Osteocyte (in vitro differentiated cells): ENCODE results near the gene ANKH. TPM values are rescaled to one million over a fixed set of nuclear protein-coding genes. Genes with fewer than 3 reads are reported as not detected.

ENCODE experiments used
- DNase-seq: peaks from one replicate; pipeline ENCODE4 v3.0.0; 2021; ENCODE audit warnings: mixed read lengths; ENCODE audit not compliant: unreplicated experiment; ENCODE audit errors: extremely low spot score
- H3K27ac Mint-ChIP-seq: one replicate; pipeline ENCODE4 v1.8.0; 2021; ENCODE audit warnings: mild to moderate bottlenecking, mixed read lengths; ENCODE audit not compliant: unreplicated experiment
- H3K27me3 Mint-ChIP-seq: one replicate; pipeline ENCODE4 v1.8.0; 2021; ENCODE audit warnings: mixed read lengths; ENCODE audit not compliant: unreplicated experiment
- H3K36me3 Mint-ChIP-seq: one replicate; pipeline ENCODE4 v1.8.0; 2021; ENCODE audit warnings: mixed read lengths; ENCODE audit not compliant: unreplicated experiment
- H3K4me1 Mint-ChIP-seq: one replicate; pipeline ENCODE4 v1.8.0; 2021; ENCODE audit warnings: mixed read lengths; ENCODE audit not compliant: unreplicated experiment
- H3K4me3 Mint-ChIP-seq: one replicate; pipeline ENCODE4 v1.8.0; 2021; ENCODE audit warnings: mild to moderate bottlenecking, moderate library complexity, mixed read lengths; ENCODE audit not compliant: unreplicated experiment
- H3K9me3 Mint-ChIP-seq: one replicate; pipeline ENCODE4 v1.8.0; 2021; ENCODE audit warnings: mixed read lengths; ENCODE audit not compliant: unreplicated experiment
- CTCF ChIP-seq: fragments of 200-600 bp; sonication (generic); IDR thresholded peaks from 2 replicates; pipeline ENCODE4 v1.5.0; 2021; ENCODE audit warnings: antibody characterized with exemption, mild to moderate bottlenecking, moderate library complexity
- total RNA-seq: library from RNA; stranded (reverse); gene quantifications from 2 replicates; pipeline ENCODE4 v1.2.1, GENCODE V29; 2021

Gene ANKH
- total RNA-seq, 1 donor from 2014 or later, result 50.8 TPM

DNA sequence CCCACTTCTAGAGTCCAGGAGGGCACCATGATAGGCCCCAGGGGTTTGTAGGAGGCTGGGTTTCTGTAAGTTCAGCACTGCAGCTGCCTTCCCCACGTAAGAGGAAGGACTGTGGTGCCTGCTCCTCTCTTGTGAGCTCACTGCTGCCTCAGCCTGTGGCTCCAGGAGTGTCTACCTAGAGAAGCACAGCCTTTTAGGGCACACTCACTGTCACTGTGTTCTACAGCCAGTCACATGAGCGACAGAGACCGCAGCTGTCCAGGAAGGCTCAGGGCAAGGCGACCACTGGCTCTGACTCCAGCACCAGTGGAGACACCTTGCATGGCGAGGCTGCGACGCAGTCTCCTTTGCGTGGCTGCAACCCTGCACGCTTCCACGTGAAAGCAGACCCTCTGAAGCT is 134.3 kb downstream of the ANKH start:
- peaks cover 19% of the 10 kb centered on the region for H3K36me3 Mint-ChIP-seq
- TF ChIP-seq CTCF, result no peak
- H3K27ac Mint-ChIP-seq, result no peak overlapping the region
- no peaks in the 10 kb centered on the region for H3K9me3 Mint-ChIP-seq
- peaks cover 15% of the 10 kb centered on the region for H3K4me1 Mint-ChIP-seq
- no peak for DNase-seq
- no peak overlapping the region for H3K4me3 Mint-ChIP-seq
- no peaks in the 10 kb centered on the region for H3K27me3 Mint-ChIP-seq

GRCh38 chr5:14735944-14736343 is 135.6 kb downstream of the ANKH start:
- no peak for TF ChIP-seq CTCF
- no peaks in the 10 kb centered on the region for H3K9me3 Mint-ChIP-seq
- H3K27me3 Mint-ChIP-seq, result no peaks in the 10 kb centered on the region
- H3K36me3 Mint-ChIP-seq, result peaks cover 14% of the 10 kb centered on the region
- DNase-seq, result no peak
- no peak overlapping the region for H3K4me3 Mint-ChIP-seq
- H3K4me1 Mint-ChIP-seq, result peaks cover 15% of the 10 kb centered on the region
- no peak overlapping the region for H3K27ac Mint-ChIP-seq

DNA sequence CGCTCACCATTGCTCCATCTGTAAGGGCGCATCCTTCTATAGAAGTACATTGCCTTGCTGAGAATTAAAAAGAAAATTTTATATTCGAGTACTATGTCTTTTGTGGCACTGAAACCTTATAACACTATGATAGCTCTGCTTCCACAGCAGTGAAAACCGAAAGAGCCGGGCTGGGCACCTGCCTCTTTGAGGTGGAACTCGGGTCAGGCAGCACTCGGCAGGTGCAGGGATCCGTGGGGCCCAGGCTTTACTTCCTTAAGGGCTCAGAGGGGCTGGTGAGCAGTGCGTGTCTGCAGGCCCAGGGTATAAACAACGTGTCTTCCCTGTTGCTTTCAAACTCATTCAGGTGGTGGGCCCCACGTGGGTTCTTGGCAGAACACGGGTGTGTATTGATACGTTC is 137.2 kb downstream of the ANKH start:
- H3K36me3 Mint-ChIP-seq, result peaks cover 17% of the 10 kb centered on the region
- no peaks in the 10 kb centered on the region for H3K27me3 Mint-ChIP-seq
- H3K4me3 Mint-ChIP-seq, result no peak overlapping the region
- peaks cover 8% of the 10 kb centered on the region for H3K4me1 Mint-ChIP-seq
- H3K27ac Mint-ChIP-seq, result no peak overlapping the region
- TF ChIP-seq CTCF, result no peak
- H3K9me3 Mint-ChIP-seq, result no peaks in the 10 kb centered on the region
- no peak for DNase-seq

DNA sequence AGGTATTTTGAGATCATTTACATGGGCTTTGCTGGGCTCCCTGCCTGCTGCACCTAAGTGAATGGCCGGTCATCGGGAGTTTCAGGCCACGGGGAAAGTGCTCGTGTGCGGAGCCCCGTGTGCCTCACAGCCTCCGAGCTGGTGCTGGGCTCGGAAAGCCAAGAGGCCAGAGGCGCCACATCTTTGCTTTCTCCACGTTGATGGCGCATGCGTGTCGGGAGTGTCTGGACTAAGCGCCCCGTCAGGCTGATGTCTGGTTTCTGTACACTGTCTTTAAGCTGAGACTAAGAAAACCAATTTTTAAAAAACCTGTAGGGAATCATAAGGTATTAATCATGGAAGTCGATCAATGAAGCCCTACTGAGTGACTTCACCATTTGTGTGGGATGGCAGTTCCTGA is 137.9 kb downstream of the ANKH start:
- no peaks in the 10 kb centered on the region for H3K27me3 Mint-ChIP-seq
- DNase-seq, result no peak
- H3K36me3 Mint-ChIP-seq, result peaks cover 17% of the 10 kb centered on the region
- no peak for TF ChIP-seq CTCF
- no peaks in the 10 kb centered on the region for H3K9me3 Mint-ChIP-seq
- H3K4me1 Mint-ChIP-seq, result peaks cover 2% of the 10 kb centered on the region
- H3K27ac Mint-ChIP-seq, result no peak overlapping the region
- H3K4me3 Mint-ChIP-seq, result no peak overlapping the region

DNA sequence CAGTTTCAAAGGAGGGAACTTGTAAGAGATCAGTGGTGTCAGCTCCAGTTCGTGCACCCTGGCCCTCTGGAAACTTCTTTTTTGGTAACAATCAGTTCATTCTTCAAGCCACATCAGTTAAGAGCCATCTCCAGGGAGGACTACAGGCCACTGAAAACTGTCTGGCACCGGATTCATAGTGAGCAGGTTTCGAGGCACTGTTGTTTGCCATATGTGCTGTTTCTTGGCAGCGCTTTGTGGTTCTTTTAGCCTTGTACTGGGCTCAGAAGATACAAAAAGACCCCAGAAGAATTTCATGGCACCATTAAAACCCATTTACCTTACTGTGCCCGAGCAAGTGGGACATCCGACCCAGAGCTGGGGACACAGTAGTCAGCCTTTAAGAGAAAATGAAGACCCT is 138.6 kb downstream of the ANKH start:
- DNase-seq, result no peak
- no peak for TF ChIP-seq CTCF
- Mint-ChIP-seq H3K27me3 (no peaks in the 10 kb centered on the region), H3K4me3 (no peak overlapping the region), H3K27ac (no peak overlapping the region), H3K36me3 (peaks cover 15% of the 10 kb centered on the region), H3K4me1 (no peaks in the 10 kb centered on the region), H3K9me3 (no peaks in the 10 kb centered on the region)
